Measurements from ENCODE around the gene CD3E. TPM values are rescaled to one million over a fixed set of nuclear protein-coding genes. Genes with fewer than 3 reads are reported as not detected.

The CD3E gene
- total RNA-seq, 2 donors from 2014 or later = 4.3 to 5.7 TPM

DNA sequence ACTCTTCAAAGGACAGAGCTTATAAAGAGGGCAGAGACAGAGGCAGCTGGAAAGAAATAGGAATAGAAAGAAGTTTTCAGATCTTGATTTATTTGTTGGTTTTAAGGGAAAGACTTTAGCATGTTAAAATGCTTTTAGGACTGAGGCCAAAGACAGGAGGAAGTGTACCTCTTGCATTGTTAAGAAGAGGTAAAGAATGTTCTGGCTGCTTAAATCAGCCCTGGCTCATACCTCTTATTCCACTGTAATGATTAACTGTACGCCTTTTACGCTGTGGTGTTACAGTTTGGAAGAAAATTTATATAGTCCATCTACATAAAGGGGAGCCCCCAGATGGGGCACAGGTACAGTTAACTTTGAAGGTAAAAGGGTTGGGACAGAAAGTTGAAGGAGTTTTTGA, 30.3 kb upstream of the CD3E start:
- Histone ChIP-seq H3K36me3 (no peaks in the 10 kb centered on the region), H3K9ac (ENCODE audit: low read depth in 2 of 2, low read length in 2 of 2) (peak overlapping the region in 1 of 2 donors; percentile 21), H3K9me3 (no peaks in the 10 kb centered on the region), H3K27me3 (no peaks in the 10 kb centered on the region), H3K4me3 (no peak overlapping the region), H3K27ac (peak overlapping the region; percentile 49), H3K4me1 (no peaks in the 10 kb centered on the region)
- DNase-seq = no peak
- intact Hi-C loops (cut with DNase I) = no loop called here
- TF ChIP-seq, protein P1, sequence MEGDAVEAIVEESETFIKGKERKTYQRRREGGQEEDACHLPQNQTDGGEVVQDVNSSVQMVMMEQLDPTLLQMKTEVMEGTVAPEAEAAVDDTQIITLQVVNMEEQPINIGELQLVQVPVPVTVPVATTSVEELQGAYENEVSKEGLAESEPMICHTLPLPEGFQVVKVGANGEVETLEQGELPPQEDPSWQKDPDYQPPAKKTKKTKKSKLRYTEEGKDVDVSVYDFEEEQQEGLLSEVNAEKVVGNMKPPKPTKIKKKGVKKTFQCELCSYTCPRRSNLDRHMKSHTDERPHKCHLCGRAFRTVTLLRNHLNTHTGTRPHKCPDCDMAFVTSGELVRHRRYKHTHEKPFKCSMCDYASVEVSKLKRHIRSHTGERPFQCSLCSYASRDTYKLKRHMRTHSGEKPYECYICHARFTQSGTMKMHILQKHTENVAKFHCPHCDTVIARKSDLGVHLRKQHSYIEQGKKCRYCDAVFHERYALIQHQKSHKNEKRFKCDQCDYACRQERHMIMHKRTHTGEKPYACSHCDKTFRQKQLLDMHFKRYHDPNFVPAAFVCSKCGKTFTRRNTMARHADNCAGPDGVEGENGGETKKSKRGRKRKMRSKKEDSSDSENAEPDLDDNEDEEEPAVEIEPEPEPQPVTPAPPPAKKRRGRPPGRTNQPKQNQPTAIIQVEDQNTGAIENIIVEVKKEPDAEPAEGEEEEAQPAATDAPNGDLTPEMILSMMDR (IDR thresholded peaks at IDR 0.05) = no peak

DNA sequence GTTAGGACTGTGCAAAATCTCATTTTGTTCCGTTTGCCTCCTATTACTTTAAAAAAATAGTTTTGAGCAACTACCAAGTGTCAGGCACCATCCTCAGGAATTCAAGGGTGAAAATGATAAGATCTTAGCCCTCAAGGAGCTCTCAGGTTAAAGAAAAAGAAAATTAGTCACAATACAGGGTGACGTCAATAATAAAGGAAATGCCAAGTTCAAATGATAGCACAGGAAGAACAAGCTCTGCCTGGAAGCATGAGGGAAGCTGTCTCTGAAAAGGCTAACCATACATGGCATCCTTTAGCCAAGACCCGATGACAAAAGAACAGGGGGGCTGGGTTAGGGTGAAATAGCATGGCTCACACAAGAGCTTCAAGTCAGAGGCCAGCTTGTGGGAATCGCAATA, 29.4 kb upstream of the CD3E start:
- Histone ChIP-seq H3K4me3 (no peak overlapping the region), H3K27me3 (no peaks in the 10 kb centered on the region), H3K36me3 (no peaks in the 10 kb centered on the region), H3K27ac (no peak overlapping the region), H3K4me1 (no peaks in the 10 kb centered on the region), H3K9ac (ENCODE audit: low read depth in 2 of 2, low read length in 2 of 2) (no peak overlapping the region), H3K9me3 (no peaks in the 10 kb centered on the region)
- no peak for DNase-seq
- intact Hi-C loops (cut with DNase I) = no loop called here
- TF ChIP-seq, protein P1 (IDR thresholded peaks at IDR 0.05) = no peak

DNA sequence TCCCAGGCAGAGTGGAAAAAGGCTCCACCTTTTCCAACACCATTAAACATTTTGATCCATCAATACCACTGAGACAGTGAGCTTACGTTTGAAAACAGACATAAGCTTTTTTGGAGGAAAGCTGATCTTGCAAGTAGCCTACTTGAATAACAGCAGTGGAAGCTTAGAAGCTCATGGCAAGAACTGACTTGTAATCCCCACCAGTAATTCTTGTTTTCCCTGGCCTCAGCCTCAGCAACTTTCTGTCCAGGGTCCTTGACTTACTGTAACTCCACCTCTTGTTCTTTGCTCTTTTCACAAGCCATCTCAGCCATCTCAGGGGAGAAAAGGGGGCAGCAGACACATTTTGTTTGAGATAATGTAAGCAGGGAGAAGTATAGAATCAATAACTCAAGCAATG, 28.1 kb upstream of the CD3E start:
- Histone ChIP-seq H3K27ac (no peak overlapping the region), H3K36me3 (no peaks in the 10 kb centered on the region), H3K9me3 (no peaks in the 10 kb centered on the region), H3K9ac (ENCODE audit: low read depth in 2 of 2, low read length in 2 of 2) (no peak overlapping the region), H3K27me3 (no peaks in the 10 kb centered on the region), H3K4me3 (no peak overlapping the region), H3K4me1 (no peaks in the 10 kb centered on the region)
- no peak for DNase-seq
- intact Hi-C loops (cut with DNase I) = no loop called here
- TF ChIP-seq, protein P1 (IDR thresholded peaks at IDR 0.05) = no peak

DNA sequence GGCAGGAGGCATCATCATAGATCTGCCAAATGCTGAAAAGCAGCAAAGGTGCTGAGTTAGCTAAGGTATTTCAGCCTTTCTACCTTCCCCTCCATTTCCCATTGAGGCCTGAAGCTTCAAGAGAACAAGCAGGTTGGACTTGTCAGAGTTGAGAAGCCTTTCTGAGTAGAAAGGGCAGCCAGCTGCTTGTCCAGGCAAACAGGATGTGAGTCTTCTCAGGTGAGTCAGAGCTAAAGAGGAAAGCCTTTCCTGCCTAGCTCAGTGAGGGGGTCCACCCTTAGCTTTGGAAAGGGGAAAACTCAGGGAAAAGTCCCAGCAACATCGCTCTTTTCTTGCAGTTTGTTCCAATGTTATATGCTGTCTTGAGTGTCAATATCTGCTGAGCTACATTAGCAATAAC, 27.2 kb upstream of the CD3E start:
- no peak overlapping the region for H3K9ac ChIP-seq (ENCODE audit: low read depth in 2 of 2, low read length in 2 of 2)
- intact Hi-C loops (cut with DNase I) = no loop called here
- no peak for DNase-seq
- TF ChIP-seq, protein P1 (IDR thresholded peaks at IDR 0.05) = no peak
- no peak overlapping the region for H3K27ac ChIP-seq
- no peaks in the 10 kb centered on the region for H3K4me1 ChIP-seq
- no peaks in the 10 kb centered on the region for H3K36me3 ChIP-seq
- no peak overlapping the region for H3K4me3 ChIP-seq
- H3K9me3 ChIP-seq = no peaks in the 10 kb centered on the region
- H3K27me3 ChIP-seq = no peaks in the 10 kb centered on the region

DNA sequence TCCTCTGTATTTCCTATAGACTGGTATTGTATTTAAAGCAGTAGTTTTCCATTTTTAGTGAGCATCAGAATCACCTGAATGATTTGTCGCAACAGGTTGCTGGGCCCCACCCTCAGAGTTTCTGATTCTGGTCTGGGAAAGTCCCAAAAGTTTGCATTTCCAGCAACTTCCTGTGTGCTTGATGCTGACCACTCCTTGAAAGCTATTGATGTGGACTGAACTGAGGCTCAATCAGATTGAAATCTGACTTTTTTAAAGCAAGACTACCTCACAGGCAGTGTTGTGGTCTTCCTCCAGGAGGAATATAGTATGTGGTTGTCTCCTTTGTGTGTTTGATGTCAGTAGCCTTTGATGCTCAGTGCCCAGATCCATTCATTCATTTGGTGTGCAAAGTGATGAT, 23.2 kb upstream of the CD3E start:
- H3K27ac ChIP-seq = no peak overlapping the region
- H3K9me3 ChIP-seq = no peaks in the 10 kb centered on the region
- H3K4me3 ChIP-seq = no peak overlapping the region
- H3K27me3 ChIP-seq = no peaks in the 10 kb centered on the region
- no peaks in the 10 kb centered on the region for H3K36me3 ChIP-seq
- intact Hi-C loops (cut with DNase I) = no loop called here
- no peaks in the 10 kb centered on the region for H3K4me1 ChIP-seq
- H3K9ac ChIP-seq (ENCODE audit: low read depth in 2 of 2, low read length in 2 of 2) = no peak overlapping the region
- no peak for DNase-seq
- TF ChIP-seq, protein P1 (IDR thresholded peaks at IDR 0.05) = no peak

DNA sequence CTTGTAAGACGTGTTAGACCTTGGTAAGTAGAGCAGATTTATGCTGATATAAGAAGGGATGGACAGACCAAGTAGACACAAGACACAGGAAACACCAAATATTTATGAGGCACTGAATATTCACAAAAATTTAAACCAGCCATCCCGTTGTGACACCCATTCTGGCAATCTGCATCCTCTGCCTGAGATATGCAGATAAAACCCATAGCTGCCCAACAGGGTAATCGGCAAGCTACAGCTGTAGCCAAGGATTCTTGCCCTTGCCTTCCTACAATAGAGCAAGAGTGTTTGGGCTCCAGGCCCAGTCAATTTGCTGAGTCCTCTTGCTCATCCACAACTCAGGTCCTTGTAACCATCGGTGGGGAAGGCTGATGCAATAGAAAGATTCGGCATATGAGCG, 21.9 kb upstream of the CD3E start:
- H3K4me1 ChIP-seq = no peaks in the 10 kb centered on the region
- H3K27ac ChIP-seq = no peak overlapping the region
- intact Hi-C loops (cut with DNase I) = no loop called here
- no peaks in the 10 kb centered on the region for H3K9me3 ChIP-seq
- no peaks in the 10 kb centered on the region for H3K36me3 ChIP-seq
- no peak overlapping the region for H3K4me3 ChIP-seq
- DNase-seq = no peak
- no peak overlapping the region for H3K9ac ChIP-seq (ENCODE audit: low read depth in 2 of 2, low read length in 2 of 2)
- TF ChIP-seq, protein P1 (IDR thresholded peaks at IDR 0.05) = no peak
- H3K27me3 ChIP-seq = no peaks in the 10 kb centered on the region

Measured in colonic mucosa (tissue), 4 donors.